LNCaP clone FGC (cell line): Measurements from ENCODE around the gene NCK1.

Experiments
- DNase-seq: peaks from one replicate; pipeline ENCODE4 v3.0.0-alpha.2; 2011; ENCODE audit warnings: low read depth
- H3K4me3 ChIP-seq: 2 replicates; pipeline ENCODE4 v1.5.1; 2011; ENCODE audit warnings: mild to moderate bottlenecking, low read depth, low read length, control low read depth
- CTCF ChIP-seq: IDR thresholded peaks from 2 replicates; pipeline ENCODE4 v1.5.1; 2012; ENCODE audit warnings: mild to moderate bottlenecking; ENCODE audit not compliant: control insufficient read depth, insufficient read depth; ENCODE audit errors: extremely low read depth

Gene NCK1

DNA sequence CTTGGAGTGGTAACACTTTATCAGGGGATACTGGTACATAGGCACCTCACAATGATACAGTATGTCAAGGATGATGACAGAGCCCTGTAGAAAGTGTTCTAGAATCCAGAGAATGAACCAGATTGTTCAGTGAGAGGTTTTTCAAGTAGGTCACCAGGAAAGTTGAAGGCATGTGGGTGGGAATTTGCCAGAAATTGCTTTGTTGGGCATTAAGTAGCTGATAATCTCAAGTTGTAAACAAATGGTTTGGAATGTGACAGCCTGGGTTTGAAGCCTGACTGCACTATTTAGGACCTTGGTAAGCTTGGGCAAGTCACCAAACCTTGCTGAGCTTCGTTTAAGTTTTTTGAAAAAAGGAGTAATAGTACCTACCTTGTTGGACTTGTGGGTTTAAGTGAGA lies 30.5 kb upstream of the NCK1 start:
- no peak overlapping the region for H3K4me3 ChIP-seq
- no peak for TF ChIP-seq CTCF
- DNase-seq, result no peak

GRCh38 chr3:136835089-136835812 lies 26.8 kb upstream of the NCK1 start:
- no peak for DNase-seq
- no peak for TF ChIP-seq CTCF
- no peak overlapping the region for H3K4me3 ChIP-seq

- no peak for TF ChIP-seq CTCF
- DNase-seq, result no peak
- no peak overlapping the region for H3K4me3 ChIP-seq
Observed at GRCh38 chr3:136835813-136836510, 26.0 kb upstream of the NCK1 start.

- TF ChIP-seq CTCF, result no peak
- no peak overlapping the region for H3K4me3 ChIP-seq
- no peak for DNase-seq
Observed at GRCh38 chr3:136836511-136837156, 25.4 kb upstream of the NCK1 start.

DNA sequence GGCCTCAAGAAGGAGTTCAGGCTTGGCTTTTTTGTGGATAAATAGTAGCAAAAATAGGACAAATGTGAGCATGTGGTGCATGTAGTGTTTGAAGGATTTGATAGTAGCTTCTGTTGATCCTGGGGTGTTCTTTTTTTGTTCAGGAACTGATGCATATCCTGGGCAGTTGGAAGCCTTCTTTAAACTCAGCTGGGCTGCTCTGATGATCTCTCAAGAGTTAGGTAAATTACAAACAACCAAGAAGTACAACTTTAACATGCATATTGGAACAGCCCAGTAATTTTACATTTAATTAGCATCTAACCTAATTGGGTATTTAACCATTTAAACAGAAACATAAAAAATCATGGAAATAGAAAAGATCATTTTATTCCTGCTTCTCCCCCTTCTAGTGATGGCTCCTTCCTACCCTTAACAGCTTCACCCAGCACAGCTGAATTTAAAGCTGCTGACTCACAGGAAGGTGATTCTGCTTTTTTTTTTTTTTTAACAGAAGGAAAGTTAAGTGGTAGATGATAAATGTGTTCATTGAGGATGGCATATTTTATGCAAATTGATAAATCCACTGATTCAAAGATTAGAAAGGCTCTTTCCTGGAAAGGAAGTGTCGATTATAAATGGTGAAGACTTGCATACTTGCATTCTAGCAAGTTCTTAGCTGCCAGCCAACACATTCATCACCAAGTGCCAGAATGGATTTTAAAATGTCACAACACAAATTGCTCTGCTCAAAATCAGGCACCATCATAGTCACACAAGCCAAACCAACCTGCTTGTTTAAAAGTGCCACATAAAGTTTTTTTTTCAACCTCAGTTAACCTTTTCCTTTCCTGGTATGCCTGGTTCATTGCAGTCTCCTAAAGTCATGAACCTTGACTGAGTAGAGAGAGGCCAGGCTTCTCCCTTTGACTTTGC lies 23.1 kb upstream of the NCK1 start:
- DNase-seq, result no peak
- H3K4me3 ChIP-seq, result no peak overlapping the region
- no peak for TF ChIP-seq CTCF

DNA sequence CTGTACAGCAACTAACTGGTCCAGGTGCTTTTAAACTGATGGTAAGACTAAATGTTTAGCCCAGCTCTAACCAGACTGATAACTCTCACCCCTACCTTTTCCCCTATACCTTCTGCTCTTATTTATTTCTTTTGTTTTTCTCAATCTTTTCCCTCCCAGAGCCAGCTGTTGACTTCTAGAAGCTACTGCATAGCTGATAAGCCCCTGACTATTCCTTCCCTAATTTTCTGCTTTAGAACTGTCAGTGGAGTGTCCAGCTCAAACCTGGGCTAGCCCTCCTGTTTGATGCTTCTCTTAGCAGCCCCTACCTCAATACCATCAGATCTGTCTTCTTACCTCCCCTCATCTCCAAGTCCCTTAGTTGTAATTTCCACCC lies 22.5 kb upstream of the NCK1 start:
- no peak for DNase-seq
- TF ChIP-seq CTCF, result no peak
- no peak overlapping the region for H3K4me3 ChIP-seq
